GM21367 (cell line): Measurements from ENCODE around the gene FXYD2.
"Not testable (repeated sequence)": the region's sequence is repeated elsewhere in the genome, so short reads cannot be mapped to it uniquely, and the experiment has no call there.

ENCODE experiments used
- ATAC-seq: cut with Tn5 transposase; IDR thresholded peaks from one replicate; pipeline ENCODE4 v1.9.1; 2021; ENCODE audit not compliant: unreplicated experiment

Gene FXYD2

DNA sequence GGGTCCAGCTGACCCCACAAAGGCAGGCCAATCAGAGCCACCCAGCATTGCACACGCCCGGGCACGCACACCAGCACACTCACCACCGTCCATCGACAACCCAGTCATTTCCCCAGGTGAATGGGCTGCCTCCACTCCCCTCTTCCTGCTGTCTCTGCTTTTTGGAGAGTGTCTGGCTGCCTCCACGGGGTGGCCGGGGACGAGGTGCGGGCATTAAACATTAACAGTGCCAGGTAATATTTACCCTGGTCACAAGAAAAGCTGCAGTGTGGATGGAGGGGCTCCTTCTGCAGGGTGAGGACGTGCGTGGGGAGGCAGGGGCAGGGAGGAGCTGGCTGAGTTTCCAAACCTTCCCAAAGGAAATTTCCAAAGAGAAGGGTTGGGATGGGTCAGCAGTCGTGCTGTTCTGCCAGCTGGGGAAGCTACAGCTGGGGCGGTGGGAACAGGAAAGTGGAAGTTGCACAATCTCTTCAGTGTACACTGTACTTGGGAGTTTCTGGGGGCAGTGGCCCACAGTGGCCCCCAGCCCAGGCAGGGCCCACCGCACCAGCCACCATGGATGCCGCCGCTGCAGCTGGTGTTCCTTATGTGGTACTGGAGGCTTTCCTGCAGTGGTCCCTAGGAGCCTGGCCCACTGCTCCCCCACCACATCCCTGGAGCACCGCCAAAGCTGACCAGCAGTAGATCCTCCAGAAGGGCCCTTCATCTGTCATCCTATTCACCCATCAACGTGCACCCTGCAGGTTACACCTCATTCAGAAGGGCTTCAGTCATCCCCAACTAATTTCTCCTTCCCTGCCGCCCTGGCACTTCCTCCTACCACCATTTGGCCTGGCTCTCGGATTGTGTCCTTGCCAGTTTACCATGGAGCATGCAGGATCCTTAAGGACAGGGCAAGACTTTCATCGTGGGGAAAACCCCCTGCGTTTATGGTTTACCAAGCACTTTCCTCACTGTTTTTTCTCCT is at the start of gene FXYD2:
Gene FXYD2 (minus strand): TSS at position 174 of the 967 bp plus-strand sequence. CDS start 66 bp downstream, at position 108.
- ATAC-seq = no peak

DNA sequence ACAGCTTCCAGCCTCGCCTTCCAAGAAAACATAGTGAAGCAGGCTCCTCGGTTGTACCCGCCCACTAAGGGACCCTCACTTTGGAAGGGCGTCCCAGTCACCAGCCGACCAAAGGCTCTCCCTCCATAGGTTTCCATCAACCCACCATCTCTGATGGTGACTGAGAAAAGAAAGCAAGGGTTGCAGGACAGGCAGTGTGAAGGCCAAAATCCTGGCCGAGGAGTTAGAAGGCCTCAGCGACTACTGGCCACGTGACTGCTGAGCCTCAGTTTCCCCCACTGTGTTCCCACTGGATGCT is 49.2 kb upstream of the FXYD2 start:
- ATAC-seq = no peak

DNA sequence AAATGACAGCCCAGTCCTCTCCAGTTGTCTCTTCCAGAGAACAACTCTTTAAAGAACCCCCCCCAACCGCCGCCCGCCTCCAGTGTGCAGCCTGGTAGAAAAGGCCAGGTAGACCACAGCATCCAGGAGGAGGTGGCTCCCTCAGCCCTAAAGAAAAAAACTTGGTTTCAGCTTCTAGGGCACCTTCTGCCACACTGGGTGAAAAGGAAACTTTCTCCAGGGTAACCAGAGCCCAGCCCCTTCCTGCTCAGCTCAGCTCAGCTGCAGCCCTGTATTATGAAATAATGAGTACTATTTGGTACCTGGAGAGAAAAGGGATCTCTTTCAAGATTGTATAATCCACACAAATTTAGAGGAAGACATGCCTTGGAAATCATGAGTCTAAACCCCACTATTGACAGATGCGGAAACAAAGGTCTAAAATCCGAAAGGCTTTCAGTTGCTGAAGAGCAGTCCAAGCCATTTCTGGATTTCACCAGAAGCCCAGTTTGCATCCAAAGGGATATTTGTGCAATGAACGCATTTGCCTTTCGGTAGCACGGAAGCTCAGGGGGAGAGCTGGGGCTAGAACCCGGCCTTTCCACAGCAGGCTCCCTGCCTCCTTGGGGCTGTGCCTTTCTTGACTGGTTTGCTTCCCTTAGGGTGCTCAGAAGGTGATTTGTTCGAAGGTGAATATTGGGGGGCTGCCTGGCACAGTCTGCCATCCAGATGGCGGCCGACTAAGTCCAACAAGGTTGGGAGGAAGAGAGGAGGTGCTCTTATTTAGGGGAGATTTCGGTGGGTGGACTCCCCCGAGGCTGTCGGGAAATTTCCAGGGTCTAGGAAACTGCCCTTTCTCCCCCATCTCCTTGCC is 48.7 kb upstream of the FXYD2 start:
- ATAC-seq = no peak

DNA sequence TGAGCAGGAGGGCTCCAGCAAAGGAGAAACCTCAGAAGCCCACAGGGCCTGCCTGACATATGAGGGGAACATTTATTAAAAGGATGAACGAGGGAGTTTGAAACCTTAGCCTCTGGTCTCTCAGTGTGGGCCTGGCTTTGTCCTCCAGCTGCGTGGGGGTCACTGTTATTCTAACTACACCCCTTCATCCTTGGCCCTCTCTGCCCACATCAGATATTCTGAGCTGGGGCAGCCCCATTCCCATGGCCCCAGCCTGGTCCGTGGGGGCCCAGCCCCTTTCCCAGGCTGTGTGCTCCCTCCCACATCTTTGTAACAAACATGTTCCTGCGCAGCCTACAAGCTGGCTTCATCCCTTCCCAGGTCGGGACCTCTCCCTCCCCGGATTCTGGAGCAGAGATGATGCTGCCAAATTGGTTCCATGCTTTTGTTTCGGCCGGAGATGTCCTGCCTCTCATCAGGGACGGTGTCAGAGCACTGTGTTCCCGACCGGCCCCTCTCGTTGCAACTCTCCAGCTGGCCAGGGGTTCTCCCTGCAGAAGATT is 47.9 kb upstream of the FXYD2 start:
- no peak for ATAC-seq

DNA sequence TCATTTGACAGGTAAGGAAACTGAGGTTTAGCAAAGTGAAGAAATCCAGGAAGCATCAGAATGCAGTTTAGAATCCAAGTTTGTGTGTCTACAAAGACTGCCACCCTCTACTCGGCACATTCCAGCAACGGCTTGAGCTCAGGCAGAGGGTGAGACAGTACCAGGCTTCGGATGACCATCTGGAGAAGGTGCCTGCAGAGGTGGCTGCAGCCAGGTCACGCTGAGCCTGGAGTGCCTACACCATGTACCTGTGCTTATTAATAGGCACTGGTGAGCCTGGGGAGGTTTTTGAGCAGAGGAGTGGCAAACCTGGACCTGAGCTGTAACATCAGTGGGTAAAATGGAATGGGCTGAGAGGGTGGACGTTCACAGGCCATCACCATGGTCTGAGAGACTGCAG is 47.2 kb upstream of the FXYD2 start:
- no peak for ATAC-seq

DNA sequence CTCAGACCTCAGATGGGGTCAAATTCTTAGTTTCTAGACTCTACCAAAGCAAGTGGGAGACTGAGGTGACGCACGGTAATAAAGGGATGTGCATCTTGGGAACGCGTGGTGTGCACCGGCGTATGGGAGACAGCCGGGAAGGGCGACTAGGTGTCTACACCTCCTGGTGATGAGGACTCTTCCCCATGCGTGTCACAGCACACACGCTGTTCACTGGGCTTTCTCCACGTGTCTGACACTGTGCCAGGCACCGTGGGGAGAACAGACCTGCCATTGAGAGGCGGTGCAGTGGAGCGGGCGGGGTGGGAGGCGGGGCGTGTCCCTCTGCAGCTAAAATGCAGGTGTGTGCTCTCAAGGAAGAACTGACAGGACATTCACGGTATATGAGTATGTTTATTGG is 46.6 kb upstream of the FXYD2 start:
- ATAC-seq = no peak

DNA sequence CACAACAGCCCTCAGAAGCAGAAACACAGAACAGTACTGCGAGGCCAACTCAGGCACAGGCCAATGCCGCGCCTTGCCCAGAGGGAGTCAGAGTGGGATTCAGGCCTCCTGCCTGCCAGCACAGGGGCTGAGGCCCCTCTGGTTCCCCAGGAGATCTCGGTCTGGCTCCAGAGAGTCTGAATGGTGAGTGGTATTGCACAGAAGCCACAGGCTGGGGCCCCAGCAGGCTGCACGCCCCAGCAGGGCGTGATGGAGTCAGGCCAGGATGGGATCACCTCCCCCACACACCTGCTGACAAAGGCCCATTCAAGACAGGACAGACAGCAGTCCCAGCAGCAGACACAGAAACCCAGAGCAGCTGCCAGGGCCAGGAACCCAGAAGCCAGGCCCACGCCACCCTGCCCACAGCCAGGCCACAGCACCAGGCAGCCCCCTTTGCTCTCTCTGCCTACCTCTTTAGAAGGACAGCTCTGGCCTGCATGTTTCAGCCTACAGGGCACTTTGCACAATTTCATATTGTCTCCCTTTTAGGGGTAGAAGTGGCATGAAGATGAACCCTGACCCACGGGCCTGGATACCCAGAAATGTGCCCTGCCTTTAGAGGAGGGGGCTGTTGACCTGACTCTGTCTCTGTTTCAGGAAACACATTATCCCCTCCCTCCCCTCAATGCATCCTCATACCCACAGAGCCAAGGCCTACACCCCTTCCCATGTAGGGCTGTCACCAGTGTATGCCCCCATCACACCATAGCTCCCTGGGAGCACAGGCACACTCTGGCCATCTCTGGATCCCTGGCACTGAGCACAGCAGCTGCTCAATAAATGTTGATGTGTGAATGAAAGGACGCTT is 45.8 kb upstream of the FXYD2 start:
- ATAC-seq = no peak

DNA sequence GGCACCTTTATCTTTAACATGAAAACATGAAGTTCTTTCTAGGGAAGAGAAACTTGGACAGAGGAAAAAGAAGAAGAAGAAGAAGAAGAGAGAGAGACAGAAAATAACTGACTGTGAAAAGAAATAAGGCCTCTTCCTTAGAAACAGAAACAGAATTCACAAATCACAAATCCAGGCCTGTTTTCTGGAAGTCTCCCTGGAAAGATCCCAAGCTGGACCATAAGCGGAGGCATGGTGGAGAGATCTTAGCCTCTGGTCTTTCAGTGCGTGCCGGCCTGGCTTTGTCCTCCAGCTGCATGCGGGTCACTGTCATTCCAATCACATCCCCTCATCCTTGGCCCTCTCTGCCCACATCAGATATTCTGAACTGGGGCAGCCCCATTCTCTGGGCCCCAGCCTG is 45.1 kb upstream of the FXYD2 start:
- no peak for ATAC-seq

DNA sequence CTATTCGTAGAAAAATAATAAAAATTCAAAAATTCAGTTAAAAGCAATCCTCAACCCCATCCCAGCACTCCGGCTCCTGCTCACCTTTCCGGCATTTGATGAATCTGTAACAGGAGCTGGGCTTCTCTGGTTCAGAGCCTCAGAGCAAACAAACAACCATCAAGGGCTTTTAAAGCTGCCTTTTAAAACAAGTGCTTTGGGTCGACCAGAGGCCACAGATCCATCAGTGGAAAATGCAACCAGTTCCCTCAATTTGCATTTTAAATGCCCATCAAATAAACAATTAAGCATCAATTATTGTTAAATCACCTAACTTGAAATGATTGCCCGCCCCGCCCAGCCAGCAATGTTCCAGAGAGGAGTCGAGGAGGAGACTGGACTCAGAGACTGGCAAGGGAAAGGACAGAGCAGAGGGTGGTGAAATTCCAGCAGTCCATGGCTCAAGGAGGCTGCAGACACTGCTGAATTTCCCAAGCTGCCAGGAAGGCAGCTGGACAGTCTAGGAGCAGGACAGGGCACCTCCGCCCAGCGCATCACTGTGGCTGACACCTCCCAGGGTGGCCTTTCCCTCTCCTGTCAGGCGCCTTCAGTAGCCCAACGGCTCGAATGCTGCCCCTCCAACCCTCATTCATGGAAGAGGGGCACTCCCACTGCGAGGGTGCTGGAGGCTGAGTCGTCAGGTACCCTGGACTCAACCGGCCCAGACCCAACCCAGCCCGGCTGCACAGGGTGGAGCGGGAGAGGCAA is 44.4 kb upstream of the FXYD2 start:
- ATAC-seq = no peak

DNA sequence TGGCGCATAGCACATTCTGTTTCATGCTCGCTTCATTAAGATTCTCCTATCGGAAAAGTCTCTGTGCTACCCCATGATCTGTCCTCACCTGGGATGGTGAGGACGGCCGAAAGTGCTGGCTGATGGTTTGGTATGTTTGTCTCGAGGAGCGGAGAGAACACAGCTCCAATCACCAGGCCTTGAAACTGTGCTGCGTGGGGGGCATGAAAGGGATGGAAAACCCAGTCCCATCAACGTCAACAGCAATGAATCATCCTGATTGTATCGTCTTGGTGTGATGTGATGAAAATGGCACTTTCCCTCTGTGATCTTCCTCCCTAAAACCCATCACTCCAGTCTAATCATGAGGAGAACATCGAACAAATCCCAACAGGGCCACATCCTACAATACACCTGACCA is 43.5 kb upstream of the FXYD2 start:
- ATAC-seq = no peak

DNA sequence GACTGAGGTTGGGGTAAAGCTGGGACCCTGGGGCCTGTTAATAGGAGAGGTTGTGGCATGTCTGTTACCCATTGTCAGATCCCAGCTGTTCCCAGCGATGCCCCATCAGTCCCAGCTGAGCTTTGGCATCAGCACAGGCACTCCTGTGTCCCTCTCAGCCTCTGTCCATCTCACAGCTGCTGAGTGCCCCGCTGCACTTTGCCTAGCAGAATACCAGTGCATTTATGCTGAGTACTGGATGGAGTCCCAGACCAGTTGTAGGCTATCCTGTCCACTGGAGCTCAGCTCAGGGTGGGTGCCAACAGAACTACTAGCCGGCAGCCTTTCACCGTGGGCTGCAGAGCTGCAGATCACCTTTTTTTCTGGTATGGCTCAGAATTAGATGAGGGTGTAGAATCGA is 42.0 kb upstream of the FXYD2 start:
- no peak for ATAC-seq

DNA sequence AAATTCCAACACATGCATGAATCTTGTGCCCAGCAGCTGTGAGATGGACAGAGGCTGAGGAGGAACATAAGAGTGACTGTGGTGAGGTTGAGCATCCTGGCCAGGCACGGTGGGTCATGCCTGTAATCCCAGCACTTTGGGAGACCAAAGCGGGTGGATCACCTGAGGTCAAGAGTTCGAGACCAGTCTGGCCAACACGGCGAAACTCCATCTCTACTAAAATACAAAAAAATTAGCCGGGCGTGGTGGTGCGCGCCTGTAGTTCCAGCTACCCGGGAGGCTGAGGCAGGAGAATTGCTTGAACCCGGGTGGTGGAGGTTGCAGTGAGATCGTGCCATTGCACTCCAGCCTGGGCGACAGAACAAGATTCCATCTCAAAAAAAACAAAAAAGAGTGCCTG is 41.0 kb upstream of the FXYD2 start:
- ATAC-seq = not testable (repeated sequence)

DNA sequence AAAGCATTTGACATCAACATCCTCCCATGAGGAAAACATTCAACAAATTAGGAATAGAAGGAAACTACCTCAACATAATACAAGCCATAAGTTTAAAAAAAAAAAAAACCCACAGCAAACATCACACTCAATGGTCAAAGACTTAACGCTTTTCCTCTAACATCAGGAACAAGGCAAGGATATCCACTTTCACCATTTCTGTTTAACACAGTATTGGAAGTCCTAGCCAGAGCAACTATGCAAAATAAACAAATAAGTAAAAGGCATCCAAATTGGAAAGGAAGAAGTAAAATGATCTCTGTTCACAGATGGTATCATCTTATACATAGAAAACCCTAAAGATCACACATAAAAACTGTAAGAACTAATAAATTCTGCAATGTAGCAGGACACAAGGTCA is 38.8 kb upstream of the FXYD2 start:
- ATAC-seq = no peak

DNA sequence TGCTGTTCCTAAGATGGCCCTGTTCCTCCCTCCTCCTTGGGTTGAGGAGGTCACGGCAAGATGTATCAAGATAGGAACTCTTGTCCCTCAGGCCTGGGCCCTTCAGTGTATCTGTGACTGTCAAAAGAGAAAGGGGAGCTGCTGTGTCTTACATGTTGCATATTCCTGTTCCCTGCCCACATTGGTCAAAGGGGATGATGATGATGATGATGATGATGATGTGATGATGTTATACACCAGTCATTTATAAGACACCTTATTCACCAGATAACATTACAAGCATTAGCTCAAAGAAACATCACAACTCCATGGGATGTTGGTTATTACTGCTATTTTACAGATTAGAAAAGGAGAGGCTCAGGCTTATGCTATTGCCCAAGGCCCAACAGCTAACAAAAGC is 38.2 kb upstream of the FXYD2 start:
- no peak for ATAC-seq

DNA sequence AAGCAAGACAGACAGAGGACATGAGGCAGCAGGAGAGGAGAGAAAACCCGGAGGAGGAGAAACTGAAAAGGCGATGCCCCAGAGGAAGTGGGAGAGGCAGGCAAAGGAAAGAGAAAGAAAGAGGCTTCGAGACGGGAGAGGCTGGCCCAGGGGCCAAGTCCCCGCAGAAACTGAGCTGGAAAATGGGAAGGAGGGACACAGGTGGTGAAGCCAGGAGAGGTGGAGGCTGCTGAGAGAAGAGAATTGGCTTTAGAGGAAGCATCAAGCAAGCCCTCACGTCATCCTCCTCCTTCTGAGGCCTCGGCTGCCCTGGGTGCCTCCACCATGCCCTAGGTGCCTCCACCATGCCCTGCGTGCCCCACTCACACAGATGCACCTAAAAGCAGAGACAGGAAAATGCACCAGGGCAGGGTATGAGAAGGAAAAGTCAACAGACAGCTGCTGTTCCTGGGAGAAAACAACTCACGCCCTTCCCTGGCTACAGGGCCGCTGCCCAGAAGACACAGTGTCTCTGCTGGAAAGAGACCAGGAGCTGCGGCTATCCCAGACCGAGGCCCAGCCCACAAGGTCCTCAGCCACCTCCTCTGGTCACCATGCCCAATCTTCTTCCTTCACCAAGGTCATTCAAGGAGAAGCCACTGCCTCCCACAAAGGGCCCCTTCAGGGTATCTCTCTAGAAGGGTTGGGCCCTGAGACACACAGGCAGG is 37.6 kb upstream of the FXYD2 start:
- ATAC-seq = no peak

DNA sequence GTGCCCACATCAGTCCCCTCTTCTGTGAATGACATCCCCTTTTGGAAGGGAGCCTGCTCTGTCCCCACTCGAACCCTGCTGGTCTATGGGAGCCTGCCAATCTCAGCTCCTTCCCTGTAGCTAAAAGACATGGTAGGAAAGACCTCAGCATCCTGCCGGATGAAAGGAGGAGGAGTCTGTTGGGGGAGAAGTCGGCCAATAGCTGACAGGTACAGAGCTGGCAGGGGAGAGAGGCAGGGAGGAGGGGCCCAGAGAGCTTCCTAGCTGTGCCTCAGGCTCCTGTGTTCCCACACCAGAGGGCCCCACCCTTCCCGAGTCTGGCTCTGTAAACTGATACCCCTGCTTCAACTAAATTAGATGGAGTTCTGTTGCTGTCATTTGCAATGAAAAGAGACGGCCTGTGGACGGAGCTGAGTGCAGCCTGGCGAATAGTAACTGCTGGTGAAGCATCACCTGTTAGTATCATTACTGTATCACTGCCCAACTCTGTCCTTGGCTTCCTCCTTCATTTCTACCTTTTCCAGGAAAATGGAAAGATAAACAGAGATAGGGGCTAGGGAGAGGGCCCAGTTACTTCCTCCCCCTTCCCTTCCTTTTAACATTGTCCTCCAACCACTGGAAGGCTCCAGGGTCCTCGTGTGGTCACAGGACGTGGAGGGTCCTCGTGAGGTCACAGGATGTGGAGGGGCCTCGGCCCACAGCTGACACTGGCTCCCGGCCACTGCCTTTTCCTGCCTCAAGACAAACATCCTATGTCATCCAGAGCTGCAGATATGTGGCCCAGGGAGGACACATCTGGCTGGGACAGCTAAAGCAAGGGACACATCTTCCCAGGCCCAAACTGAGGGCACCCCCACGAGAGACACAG is 36.8 kb upstream of the FXYD2 start:
- ATAC-seq = no peak

DNA sequence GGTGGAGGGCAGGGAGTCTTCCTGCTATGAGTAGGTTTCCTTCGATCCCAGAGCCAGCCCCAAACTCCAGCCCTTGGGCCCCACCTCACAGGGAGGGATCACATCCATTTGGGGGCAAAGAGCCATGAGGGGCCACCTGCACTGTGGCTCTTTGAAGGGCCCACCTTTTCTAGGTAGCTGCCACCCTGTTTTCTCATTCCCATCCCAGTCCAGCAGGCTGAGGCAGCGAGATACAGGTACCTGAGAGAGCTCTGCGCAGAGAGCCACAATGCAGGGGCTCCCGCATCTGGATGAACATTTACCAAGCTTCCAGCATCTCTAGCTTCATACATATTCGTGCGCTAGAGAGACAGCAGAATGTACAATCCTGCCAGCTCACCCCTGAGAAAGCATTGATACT is 35.6 kb upstream of the FXYD2 start:
- ATAC-seq = no peak

DNA sequence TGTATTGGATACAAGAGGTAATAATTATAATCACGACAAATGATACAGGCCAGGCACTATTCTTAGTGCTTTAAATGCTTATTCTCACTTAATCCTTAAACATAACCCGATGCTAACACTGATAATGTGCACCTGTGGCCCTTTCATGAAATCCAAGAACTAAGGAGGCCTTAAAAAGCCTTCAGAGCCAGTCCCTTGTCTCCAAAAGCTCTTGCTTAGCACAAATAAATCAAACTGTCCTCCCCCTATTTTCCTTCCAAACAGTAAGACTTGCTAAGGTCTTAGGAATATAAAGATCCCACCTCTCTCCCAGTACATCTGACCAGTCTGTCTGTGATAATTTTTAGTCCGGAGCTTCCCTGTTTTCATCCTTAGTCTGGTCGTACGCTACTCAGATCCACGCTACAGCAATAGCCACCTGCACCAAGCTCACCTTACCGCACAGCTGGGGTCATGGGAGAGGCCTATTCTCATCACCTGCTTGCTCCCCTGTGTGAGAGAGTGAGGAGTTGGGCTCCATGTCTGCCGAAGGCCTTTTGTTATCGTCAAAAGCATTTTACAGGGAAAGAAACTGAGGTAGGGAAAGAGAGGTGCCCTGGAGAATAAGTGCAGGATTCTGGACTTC is 35.1 kb upstream of the FXYD2 start:
- no peak for ATAC-seq
